K562 (cell line): ENCODE data around the gene LANCL1. TPM values are rescaled to one million over a fixed set of nuclear protein-coding genes. Genes with fewer than 3 reads are reported as not detected.

Experiments
- ATAC-seq: fragments of 200-7000 bp; cut with Tn5 transposase; 3 replicates; pipeline ENCODE4 v1.9.1; 2020; ENCODE audit warnings: moderate library complexity
- BruUV-seq: library from RNA; stranded (reverse); fragments of 400-500 nt; replicated peaks from 2 replicates; lab custom pipeline; 2021; lab: Mats Ljungman, UMichigan
- CTCF ChIA-PET: fragments of 300-600 bp; formaldehyde crosslinking; extraction: SDS; loops from one replicate; lab custom pipeline; 2021; ENCODE audit warnings: low intra/inter-chr PET ratio; lab: Yijun Ruan, JAX
- POLR2A ChIA-PET: fragments of 300-600, 350-650 bp; sonication (Branson Sonifier 250); formaldehyde crosslinking; extraction: SDS; loops from one replicate; lab custom pipeline; 2021; ENCODE audit warnings: antibody characterized with exemption, inconsistent platforms; lab: Yijun Ruan, JAX
- DNase-seq, 4 experiments: peaks; one replicate each; pipeline versions ENCODE4 v3.0.0 to v3.0.0-alpha.2; 2011 to 2018; ENCODE audit warnings: low spot score in 3 of 4, mixed read lengths in 3 of 4; ENCODE audit errors: extremely low read depth in 1 of 4
- FAIRE-seq: peaks from 2 replicates; lab custom pipeline; 2011; peaks lifted over from hg19 to GRCh38; lab: Jason Lieb, UNC
- H2AFZ ChIP-seq: 2 replicates; pipeline ENCODE4 v1.6.0; 2011; ENCODE audit warnings: low read depth, low read length, control low read depth, inconsistent platforms
- H3K27ac ChIP-seq: fragments of 200-600 bp; 3 replicates; pipeline ENCODE4 v1.8.0; 2011; ENCODE audit warnings: low read depth, mild to moderate bottlenecking, control low read depth, inconsistent platforms, low read length, moderate library complexity, mixed read lengths; ENCODE audit errors: extremely low read depth
- H3K27me3 ChIP-seq, 2 experiments: fragments of 300-600 bp in 1 of 2; 2 replicates in 1 of 2; 3 replicates in 1 of 2; pipeline versions ENCODE4 v1.6.0 to v1.8.0; 2011; ENCODE audit warnings: inconsistent platforms in 2 of 2, low read length in 2 of 2, mild to moderate bottlenecking in 1 of 2, mixed read lengths in 1 of 2, moderate library complexity in 1 of 2; ENCODE audit not compliant: control insufficient read depth in 2 of 2, insufficient read depth in 2 of 2
- H3K36me3 ChIP-seq: fragments of 300-600 bp; 3 replicates; pipeline ENCODE4 v1.8.0; 2011; ENCODE audit warnings: mild to moderate bottlenecking, low read length, inconsistent platforms; ENCODE audit not compliant: control insufficient read depth, insufficient read depth
- H3K4me1 ChIP-seq, 2 experiments: fragments of 200-600 bp in 1 of 2; replicated peaks in 1 of 2; 2 replicates in 1 of 2; 3 replicates in 1 of 2; pipeline versions ENCODE4 v1.5.1 to v1.8.0; 2011; ENCODE audit warnings: inconsistent platforms in 2 of 2, low read length in 2 of 2, mild to moderate bottlenecking in 1 of 2, mixed read lengths in 1 of 2, moderate library complexity in 1 of 2; ENCODE audit not compliant: control insufficient read depth in 2 of 2, insufficient read depth in 2 of 2
- H3K4me2 ChIP-seq: 2 replicates; pipeline ENCODE4 v1.6.1; 2011; ENCODE audit warnings: low read length, control low read depth, inconsistent platforms, mixed read lengths; ENCODE audit not compliant: insufficient read depth
- H3K4me3 ChIP-seq: fragments of 200-600 bp; sonication (generic), shearing (Covaris generic); 2 replicates; pipeline ENCODE4 v1.5.1; 2016; ENCODE audit warnings: control low read depth, inconsistent platforms
- H3K79me2 ChIP-seq: fragments of 200-600 bp; 3 replicates; pipeline ENCODE4 v1.8.0; 2011; ENCODE audit warnings: low read length, inconsistent platforms; ENCODE audit not compliant: control insufficient read depth, insufficient read depth
- H3K9ac ChIP-seq, 2 experiments: 2 replicates each; pipeline versions ENCODE4 v1.6.0 to v1.6.1; 2011; ENCODE audit warnings: low read depth in 2 of 2, low read length in 2 of 2, control low read depth in 1 of 2, inconsistent platforms in 1 of 2, mild to moderate bottlenecking in 1 of 2, mixed read lengths in 1 of 2; ENCODE audit not compliant: insufficient read depth in 1 of 2
- H3K9me1 ChIP-seq: one replicate; pipeline ENCODE4 v1.6.0; 2011; ENCODE audit warnings: inconsistent platforms, mild to moderate bottlenecking, low read length, moderate library complexity; ENCODE audit not compliant: control insufficient read depth, insufficient read depth
- H3K9me3 ChIP-seq: replicated peaks from 2 replicates; pipeline ENCODE4 v1.5.1; 2011; ENCODE audit warnings: low read depth, low read length, inconsistent platforms; ENCODE audit not compliant: control insufficient read depth, insufficient read depth
- H4K20me1 ChIP-seq: replicated peaks from 2 replicates; pipeline ENCODE4 v1.6.1; 2011; ENCODE audit warnings: low read length, inconsistent platforms, mixed read lengths; ENCODE audit not compliant: control insufficient read depth, insufficient read depth
- BCL6 ChIP-seq: fragments of 250-450 bp; sonication (Bioruptor Pico); IDR thresholded peaks from 2 replicates; pipeline ENCODE4 v1.4.0; 2020
- CEBPB ChIP-seq: fragments of 450-650 bp; IDR thresholded peaks from 2 replicates; pipeline ENCODE4 v1.6.1; 2016; ENCODE audit warnings: missing genetic modification characterization, missing compliant biosample characterization
- DNMT1 ChIP-seq: fragments of 450-650 bp; IDR thresholded peaks from 2 replicates; pipeline ENCODE4 v1.6.1; 2016; ENCODE audit warnings: antibody characterized with exemption, mild to moderate bottlenecking
- FOXA1 ChIP-seq: fragments of 450-650 bp; IDR thresholded peaks from 2 replicates; pipeline ENCODE4 v1.6.1; 2016; ENCODE audit warnings: mild to moderate bottlenecking, borderline replicate concordance
- JUNB ChIP-seq: fragments of 450-650 bp; formaldehyde crosslinking; conservative IDR thresholded peaks from 2 replicates; pipeline ENCODE4 v1.4.0; 2020; ENCODE audit warnings: mild to moderate bottlenecking
- MTF1 ChIP-seq: fragments of 250-450 bp; sonication (Bioruptor Pico); IDR thresholded peaks from 2 replicates; pipeline ENCODE4 v1.9.0; 2021; ENCODE audit warnings: moderate library complexity, mild to moderate bottlenecking, inconsistent platforms, borderline replicate concordance
- NCOA4 ChIP-seq: fragments of 450-650 bp; IDR thresholded peaks from 2 replicates; pipeline ENCODE4 v1.6.1; 2018; ENCODE audit warnings: mild to moderate bottlenecking; ENCODE audit not compliant: partially characterized antibody
- NR2C1 ChIP-seq, 2 experiments: fragments of 450-650 bp; IDR thresholded peaks; 2 replicates each; pipeline ENCODE4 v1.6.1; 2017; ENCODE audit warnings: mild to moderate bottlenecking in 2 of 2, antibody characterized with exemption in 1 of 2, inconsistent platforms in 1 of 2, missing compliant biosample characterization in 1 of 2, missing genetic modification characterization in 1 of 2
- PML ChIP-seq: IDR thresholded peaks from 2 replicates; pipeline ENCODE4 v1.6.1; 2012; ENCODE audit warnings: low read length, inconsistent platforms
- RBM34 ChIP-seq: fragments of 200-400 bp; formaldehyde crosslinking; IDR thresholded peaks from 2 replicates; pipeline ENCODE4 v1.6.1; 2018; ENCODE audit warnings: low read length, borderline replicate concordance; ENCODE audit not compliant: insufficient read depth
- STAT5B ChIP-seq: fragments of 250-450 bp; sonication (Bioruptor Pico); IDR thresholded peaks from 2 replicates; pipeline ENCODE4 v1.8.0; 2021; ENCODE audit warnings: mild to moderate bottlenecking, inconsistent platforms
- TAF15 ChIP-seq: fragments of 200-400 bp; formaldehyde crosslinking; IDR thresholded peaks from 2 replicates; pipeline ENCODE4 v1.6.1; 2017; ENCODE audit warnings: mild to moderate bottlenecking, low read depth, low read length, moderate library complexity
- TCF3 ChIP-seq: sonication (generic); formaldehyde crosslinking; IDR thresholded peaks from 2 replicates; pipeline ENCODE4 v1.4.0; 2020; ENCODE audit warnings: mild to moderate bottlenecking, missing genetic modification reagents
- U2AF2 ChIP-seq: fragments of 200-400 bp; formaldehyde crosslinking; optimal IDR thresholded peaks from 2 replicates; pipeline ENCODE3; 2017; ENCODE audit warnings: low read depth, mild to moderate bottlenecking, low read length
- ZNF174 ChIP-seq: fragments of 250-450 bp; sonication (Bioruptor Pico); IDR thresholded peaks from 2 replicates; pipeline ENCODE4 v1.4.0; 2020; ENCODE audit warnings: mild to moderate bottlenecking
- ZNF507 ChIP-seq: conservative IDR thresholded peaks from 2 replicates; pipeline ENCODE4 v1.6.1; 2017; ENCODE audit warnings: missing genetic modification characterization, missing compliant biosample characterization
- ZNF830 ChIP-seq: fragments of 250-450 bp; sonication (Bioruptor Pico); IDR thresholded peaks from 2 replicates; pipeline ENCODE4 v1.5.0; 2021; ENCODE audit warnings: mild to moderate bottlenecking
- WGBS: fragments of 100-300 bp; shearing (Covaris generic); methylation state at CpG from one replicate; pipeline ENCODE4 v1.1.6; 2016; ENCODE audit warnings: low coverage, mixed read lengths; ENCODE audit not compliant: insufficient coverage; ENCODE audit errors: missing lambda C conversion rate; 5-methylcytosine and 5-hydroxymethylcytosine counted together
- in situ Hi-C: fragments of 300-500 bp; cut with MboI; formaldehyde crosslinking; loops from 4 replicates; pipeline ENCODE4 v1.15.0; 2018; ENCODE audit warnings: inconsistent platforms, mixed read lengths
- intact Hi-C: fragments of 100-400 bp; cut with micrococcal nuclease; formaldehyde crosslinking; loops from 2 replicates; pipeline ENCODE4 v1.14.2; 2022
- polyA plus RNA-seq, 8 experiments: library from polyadenylated mRNA; depleted of rRNA in 4 of 8; stranded (reverse) in 5 of 8; unstranded in 3 of 8; fragments of >200 nt; fragmentation: Nextera tagmentation in 2 of 8; fragmentation: Illumina TruSeq in 1 of 8; extraction: Ambion mirVana in 2 of 8; extraction: Trizol in 1 of 8; gene quantifications; 2 replicates each; pipeline versions ENCODE4 v1.2.1 to v1.2.3, GENCODE V29; 2011 to 2014; ENCODE audit warnings: inconsistent platforms in 1 of 8, missing spikeins in 1 of 8
- total RNA-seq, 7 experiments: library from RNA; depleted of rRNA in 6 of 7; stranded (reverse); fragments of >200 nt in 6 of 7; fragmentation: Illumina TruSeq in 2 of 7; extraction: Trizol in 2 of 7; gene quantifications; 2 replicates each; pipeline versions ENCODE4 v1.2.1 to v1.2.3, GENCODE V29; 2011 to 2021; ENCODE audit warnings: low replicate concordance in 1 of 7

Gene LANCL1
- total and polyA plus RNA-seq, 9 of the 15 experiments (the other 6 are each of a cell fraction or from before 2014, with no cell fraction given) = 15.3 to 56.3 (median 30.1) TPM

GRCh38 chr2:210480764-210481163, 4.2 kb upstream of the LANCL1 start:
- FAIRE-seq (no peak), ATAC-seq (no peak), DNase-seq (no peak)
- no TSS peak for BruUV-seq
- CTCF ChIA-PET = no interaction called here
- Histone ChIP-seq H4K20me1 (no peaks in the 10 kb centered on the region), H3K36me3 (no peaks in the 10 kb centered on the region), H3K79me2 (peaks cover 5% of the 10 kb centered on the region; the same call in 2 of the 3 replicates), H3K27ac (no peak overlapping the region), H3K4me1 (peaks cover 0 to 4% of the 10 kb centered on the region in 2 experiments; a peak in 3 of 5 replicates), H3K27me3 (no peaks in the 10 kb centered on the region), H2AFZ (no peak overlapping the region), H3K4me3 (no peak overlapping the region), H3K9me1 (no peaks in the 10 kb centered on the region), H3K9me3 (no peaks in the 10 kb centered on the region; the same call in 1 of the 2 replicates), H3K9ac (no peak overlapping the region), H3K4me2 (no peak overlapping the region)
- intact Hi-C loops (no loop called here), in situ Hi-C loops (no loop called here)
- 44% methylated on average over 2 of the region's 2 CpGs for WGBS
- TF ChIP-seq ZNF174 (CRISPR knock-in tag) = no peak
- no peak for TF ChIP-seq PML
- no peak for TF ChIP-seq TCF3 (CRISPR knock-in tag)
- TF ChIP-seq NCOA4 = no peak
- TF ChIP-seq TAF15 = no peak
- no peak for TF ChIP-seq RBM34
- no peak for TF ChIP-seq ZNF507 (tag)
- no peak for TF ChIP-seq FOXA1
- no peak for TF ChIP-seq NR2C1 (IDR thresholded peaks at IDR 0.05)
- TF ChIP-seq NR2C1 (tag; IDR thresholded peaks at IDR 0.05) = no peak
- no peak for TF ChIP-seq DNMT1
- TF ChIP-seq ZNF830 (CRISPR knock-in tag) = no peak
- TF ChIP-seq U2AF2 = no peak
- TF ChIP-seq MTF1 (CRISPR knock-in tag) = no peak
- no peak for TF ChIP-seq JUNB
- TF ChIP-seq CEBPB (tag) = no peak
- no peak for TF ChIP-seq BCL6 (CRISPR knock-in tag)
- no peak for TF ChIP-seq STAT5B (CRISPR knock-in tag)
- POLR2A ChIA-PET = no interaction called here
